Neural progenitor cell (in vitro differentiated cells): Measurements from ENCODE around the gene SHROOM4.

ENCODE experiments used
- EZH2 ChIP-seq: fragments of 200-600 bp; sonication (generic); IDR thresholded peaks from 2 replicates; pipeline ENCODE4 v1.6.1; 2017; ENCODE audit warnings: antibody characterized with exemption, mild to moderate bottlenecking, moderate library complexity
- EZH2phosphoT487 ChIP-seq: fragments of 200-600 bp; sonication (generic); IDR thresholded peaks from 2 replicates; pipeline ENCODE4 v1.6.1; 2017; ENCODE audit warnings: antibody characterized with exemption
- TF ChIP-seq, protein P1 (sequence below): fragments of 200-600 bp; sonication (generic); IDR thresholded peaks from 2 replicates; pipeline ENCODE4 v1.5.1; 2017; ENCODE audit warnings: antibody characterized with exemption, mild to moderate bottlenecking

DNA sequence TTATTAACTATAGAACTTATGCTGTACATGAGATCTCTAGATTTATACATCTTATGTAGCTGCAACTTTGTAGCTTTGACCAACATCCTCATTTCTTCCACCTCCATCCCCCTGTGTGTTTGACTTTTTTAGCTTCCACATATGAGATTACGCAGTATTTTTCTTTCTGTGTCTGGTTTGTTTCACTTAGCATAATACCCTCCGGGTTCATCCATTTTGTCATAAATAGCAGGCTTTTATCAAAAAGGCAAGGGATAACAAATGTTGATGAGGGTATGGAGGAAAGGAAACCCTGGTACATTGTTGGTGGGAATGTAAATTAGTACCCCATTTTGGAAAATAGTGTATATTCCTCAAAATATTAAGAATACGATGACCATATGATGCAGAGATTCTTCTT lies 227.0 kb downstream of the SHROOM4 start:
- TF ChIP-seq, protein P1, sequence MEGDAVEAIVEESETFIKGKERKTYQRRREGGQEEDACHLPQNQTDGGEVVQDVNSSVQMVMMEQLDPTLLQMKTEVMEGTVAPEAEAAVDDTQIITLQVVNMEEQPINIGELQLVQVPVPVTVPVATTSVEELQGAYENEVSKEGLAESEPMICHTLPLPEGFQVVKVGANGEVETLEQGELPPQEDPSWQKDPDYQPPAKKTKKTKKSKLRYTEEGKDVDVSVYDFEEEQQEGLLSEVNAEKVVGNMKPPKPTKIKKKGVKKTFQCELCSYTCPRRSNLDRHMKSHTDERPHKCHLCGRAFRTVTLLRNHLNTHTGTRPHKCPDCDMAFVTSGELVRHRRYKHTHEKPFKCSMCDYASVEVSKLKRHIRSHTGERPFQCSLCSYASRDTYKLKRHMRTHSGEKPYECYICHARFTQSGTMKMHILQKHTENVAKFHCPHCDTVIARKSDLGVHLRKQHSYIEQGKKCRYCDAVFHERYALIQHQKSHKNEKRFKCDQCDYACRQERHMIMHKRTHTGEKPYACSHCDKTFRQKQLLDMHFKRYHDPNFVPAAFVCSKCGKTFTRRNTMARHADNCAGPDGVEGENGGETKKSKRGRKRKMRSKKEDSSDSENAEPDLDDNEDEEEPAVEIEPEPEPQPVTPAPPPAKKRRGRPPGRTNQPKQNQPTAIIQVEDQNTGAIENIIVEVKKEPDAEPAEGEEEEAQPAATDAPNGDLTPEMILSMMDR: no peak
- TF ChIP-seq EZH2 (no peak), EZH2phosphoT487 (no peak)
